ENCODE results near the gene SKIDA1.

SKIDA1 gene

GRCh38 chr10:21515361-21516241 is 9.9 kb downstream of the SKIDA1 start:
- DNase-seq = no peak

DNA sequence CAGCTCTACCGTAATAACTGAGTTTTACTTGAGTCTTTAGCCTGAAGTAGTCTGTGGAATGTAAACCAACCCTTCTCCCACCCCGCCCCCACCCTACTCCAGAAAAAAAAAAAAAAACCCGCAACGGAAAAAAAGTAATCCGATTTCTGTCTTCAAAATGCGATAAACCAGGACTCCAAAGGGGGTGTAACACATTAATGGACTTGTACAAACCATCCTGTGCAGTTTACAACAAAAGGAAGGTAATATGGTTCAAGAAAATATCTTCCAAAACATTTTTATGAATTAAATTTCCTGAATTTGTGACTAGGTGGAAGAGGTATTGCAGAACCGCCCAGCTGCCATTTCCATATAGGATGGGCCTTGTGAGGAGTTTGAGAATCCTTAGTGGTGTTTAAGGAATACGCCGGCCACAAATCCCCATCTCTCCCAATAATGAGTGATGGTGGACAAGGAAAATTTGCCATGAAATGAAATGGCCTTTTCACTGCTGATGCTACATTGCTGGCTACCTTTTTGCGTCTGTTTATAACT is 10.6 kb downstream of the SKIDA1 start:
- peak; percentile 61 for DNase-seq

DNA sequence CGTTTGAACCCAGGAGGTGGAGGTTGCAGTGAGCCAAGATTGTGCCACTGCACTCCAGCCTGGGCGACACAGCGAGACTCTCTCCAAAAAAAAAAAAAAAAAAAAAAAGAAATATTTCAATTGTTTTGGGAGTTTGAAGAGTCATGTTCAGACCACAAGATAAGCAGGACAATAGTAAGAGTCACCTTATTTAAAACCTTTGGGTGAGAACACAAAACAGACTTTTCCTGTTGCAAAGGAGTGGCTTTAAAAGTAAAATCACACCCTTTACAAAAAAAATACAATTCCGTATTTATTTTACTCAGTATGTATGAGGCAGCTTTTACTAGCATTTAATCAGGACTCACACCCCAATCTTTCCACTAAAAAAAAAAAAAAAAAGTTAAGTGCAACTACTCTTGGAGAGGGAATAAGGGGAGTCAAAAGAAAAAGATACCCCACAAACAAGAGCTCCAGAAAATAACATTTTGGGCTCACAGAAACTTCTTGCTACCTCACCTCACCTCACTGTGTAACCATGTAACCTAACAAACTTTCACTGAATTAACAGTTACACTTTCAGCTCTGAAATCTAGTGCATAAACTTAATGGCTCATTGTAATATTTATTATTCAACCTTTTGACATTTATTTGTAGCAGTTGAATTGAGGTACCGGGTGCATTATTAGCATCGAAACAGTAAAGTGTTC is 11.2 kb downstream of the SKIDA1 start:
- DNase-seq = no peak

DNA sequence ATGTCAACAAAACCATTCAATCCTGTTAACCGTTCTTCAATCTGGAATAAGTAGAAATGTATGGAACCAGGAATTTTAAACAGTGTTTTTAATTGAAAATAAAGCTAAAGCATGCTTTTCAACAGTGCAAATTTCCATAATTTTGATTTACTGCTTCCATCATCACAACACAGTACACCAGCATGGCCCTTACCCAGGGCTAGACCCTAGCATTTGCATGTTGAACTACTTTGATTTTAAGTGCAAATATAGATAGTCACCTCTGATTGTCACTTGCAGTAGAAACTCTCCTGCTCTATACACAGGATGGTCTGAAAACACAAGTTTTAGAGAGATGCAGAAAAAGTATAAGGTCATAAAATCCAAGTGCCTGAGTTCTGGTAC is 12.1 kb downstream of the SKIDA1 start:
- no peak for DNase-seq

DNA sequence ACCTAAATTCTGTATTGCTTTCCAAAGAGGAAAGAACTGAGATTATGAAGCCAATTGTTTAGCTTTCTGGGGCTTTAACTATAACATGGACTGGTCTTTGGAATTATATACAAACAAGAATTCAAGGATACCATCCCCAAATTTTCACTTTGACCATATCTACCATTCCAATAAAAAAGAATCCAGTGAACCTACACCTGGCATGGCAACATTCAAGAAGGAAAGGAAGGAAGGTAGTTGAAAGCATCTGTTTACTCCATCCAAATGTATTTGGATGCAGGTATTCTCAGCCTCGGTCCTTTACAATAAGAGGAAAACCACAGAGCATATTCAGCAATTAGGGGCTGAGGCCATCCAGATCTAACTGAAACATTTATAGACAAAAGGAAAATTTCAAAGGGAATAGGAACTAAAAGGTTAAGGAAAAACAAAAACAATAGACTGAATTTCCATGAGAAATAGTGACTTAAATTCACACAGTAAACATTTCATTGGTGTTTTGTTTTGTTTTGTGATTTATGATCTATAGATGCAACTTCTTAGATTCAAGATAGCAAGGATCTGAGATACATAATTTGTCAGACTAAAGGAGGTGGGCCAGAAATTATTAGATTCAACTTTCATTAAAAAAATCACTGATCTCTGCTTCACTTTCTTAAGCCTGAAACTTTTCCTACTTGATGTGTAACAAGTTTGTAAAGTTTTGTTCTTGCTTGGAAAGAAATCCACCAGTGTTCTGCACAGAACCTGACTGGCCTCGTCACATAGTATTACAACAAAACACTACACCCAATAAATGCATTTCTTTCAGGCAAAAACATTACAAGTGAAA is 12.7 kb downstream of the SKIDA1 start:
- no peak for DNase-seq

DNA sequence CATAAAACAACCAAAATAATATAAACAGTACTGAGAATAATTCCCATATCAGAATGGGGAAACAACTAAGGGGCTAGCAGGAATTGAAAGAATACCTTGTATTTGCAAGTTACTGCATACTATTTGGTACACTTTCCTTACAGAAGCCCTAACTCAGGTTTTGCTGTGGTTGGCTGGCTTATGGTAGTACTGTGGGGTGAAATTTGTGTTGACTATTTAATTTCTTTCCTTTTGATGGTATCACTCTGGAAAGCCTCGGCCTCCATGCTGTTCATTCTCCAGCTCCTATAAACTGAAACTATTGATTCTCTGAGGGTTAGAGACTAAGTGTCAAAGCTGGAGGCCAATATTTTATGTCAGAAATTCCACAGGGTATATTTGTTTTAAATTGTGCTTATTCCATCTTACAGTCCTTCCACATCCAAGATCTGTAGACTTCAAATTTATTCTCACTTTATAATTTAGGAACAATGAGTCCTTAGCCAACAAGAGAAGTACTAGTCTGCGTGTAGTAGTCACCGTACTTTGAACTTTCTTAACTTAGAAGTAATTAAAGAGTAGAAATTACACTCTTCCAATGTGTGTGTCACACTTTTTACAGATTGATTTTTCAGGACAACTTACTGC is 13.4 kb downstream of the SKIDA1 start:
- no peak for DNase-seq

DNA sequence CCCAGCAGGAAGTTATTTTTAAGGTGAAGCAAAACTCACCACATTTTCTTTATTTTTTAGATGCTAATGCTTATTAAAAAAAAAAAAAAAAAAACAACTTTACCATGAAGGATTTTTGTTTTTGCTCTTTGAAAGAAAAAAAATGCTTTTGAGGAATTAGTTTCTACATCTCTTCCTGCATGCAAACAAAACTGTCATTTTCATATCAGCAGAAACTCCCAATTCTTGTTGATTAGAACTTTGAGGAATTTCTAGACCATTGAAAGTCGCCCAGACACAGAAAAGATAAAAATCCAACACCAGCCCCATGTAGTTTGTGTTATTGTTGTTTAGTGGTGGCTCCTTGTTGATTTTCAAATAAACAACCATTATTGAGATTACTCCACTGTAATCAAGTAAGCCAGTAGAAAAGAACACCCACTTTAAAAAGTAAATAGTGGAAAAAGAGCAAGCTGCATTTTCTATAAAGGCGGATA is 14.3 kb downstream of the SKIDA1 start:
- no peak for DNase-seq

- peak; percentile 47 for DNase-seq
These were observed 15.0 kb downstream of the SKIDA1 start for GRCh38 chr10:21510241-21511094.

DNA sequence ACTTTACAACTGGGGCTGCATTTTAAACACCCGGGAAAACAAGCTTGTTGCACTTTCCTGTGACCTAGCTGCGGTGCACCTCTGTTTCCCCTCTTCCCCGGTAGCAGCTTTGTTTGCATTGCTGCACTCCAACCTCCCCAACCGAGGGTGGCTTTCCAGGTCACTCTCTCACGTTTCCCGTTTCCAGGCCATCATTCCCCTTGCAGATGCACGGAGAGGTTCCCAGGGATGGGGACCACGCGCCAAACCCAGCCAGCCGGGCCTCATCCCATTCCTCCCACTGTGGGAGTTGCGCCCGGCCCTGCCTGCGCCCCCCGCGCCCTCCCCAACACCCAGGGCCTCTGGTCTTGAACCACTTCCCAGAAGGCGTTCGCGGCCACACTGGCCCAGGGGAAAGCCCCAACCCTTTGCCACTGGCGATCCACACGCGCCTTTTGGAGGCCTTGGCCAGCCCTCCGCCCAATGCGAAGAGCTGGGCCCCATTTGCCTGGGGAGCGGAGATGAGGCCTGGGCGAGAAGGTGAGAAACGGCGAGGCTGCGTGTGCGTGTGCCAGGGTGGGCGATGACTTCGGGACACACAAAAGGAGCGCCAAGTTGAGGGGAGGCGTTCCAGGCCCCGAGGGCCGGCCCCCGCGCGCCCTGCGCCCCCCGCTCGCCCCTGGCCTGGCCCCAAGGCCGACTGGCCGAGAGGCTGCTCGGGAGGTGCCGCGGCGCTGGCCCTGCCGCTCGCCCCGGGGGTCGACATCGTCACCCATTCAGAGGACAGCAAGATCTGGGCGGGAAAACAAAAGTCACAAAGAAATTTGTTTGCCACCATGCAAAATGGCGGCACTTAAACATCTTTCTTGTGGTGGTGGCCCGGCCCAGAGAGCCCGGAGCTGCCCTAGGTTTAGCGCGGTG is 15.9 kb downstream of the SKIDA1 start:
- DNase-seq = no peak

DNA sequence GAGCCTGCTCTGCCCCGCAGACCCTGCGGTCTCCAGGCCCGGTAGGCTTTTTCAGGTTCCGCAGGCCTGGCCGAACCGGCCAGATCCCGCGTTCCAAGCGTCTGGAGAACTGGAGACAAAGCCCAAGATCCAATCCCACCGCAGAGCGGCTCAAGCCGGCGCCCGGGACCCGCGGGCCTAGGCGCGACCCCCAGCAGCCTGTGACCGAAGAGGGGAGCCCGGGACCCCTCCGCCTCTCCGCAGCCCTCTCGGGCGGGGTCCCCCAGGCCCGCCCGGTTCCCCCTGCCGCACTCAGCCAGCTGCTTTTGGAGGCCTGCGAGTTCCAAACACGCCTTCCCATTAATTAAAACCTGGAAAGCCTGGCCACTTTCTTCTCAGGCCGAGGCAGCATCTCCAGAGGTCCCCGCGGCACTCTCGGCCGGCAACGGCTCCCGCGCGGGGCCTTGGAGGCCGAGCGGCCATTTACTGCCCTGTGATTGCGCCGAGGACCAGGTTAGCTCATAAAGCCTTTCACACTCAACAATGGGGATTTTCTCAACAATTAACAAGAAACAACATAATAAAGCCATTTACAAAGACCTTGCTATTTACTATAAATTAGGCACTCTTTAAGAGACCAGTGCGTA is 16.7 kb downstream of the SKIDA1 start:
- no peak for DNase-seq

- no peak for DNase-seq
These were observed 18.3 kb downstream of the SKIDA1 start for GRCh38 chr10:21507150-21507549.

DNA sequence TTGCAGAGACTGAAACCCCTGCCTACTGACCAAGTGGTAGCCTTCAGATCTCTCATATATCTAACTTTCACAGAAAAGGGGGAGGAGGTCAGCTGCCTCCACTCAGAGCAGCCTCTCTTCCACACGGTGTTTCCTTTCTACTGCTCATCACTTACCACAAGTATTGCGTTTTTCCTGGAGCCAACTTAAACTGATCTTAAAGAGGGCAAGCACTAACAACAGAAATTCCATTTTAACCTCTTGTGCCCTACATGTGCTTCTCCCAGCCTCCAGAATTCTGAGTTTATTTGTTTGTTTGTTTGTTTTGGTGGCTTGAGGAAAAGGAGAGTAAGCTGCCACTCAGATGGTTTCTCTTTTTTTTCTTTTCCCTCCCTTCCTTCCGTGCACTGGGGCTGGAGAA is 19.1 kb downstream of the SKIDA1 start:
- DNase-seq = no peak

- no peak for DNase-seq
These were observed 19.7 kb downstream of the SKIDA1 start for GRCh38 chr10:21505711-21506278.

GRCh38 chr10:21503542-21503941 is 21.9 kb downstream of the SKIDA1 start:
- no peak for DNase-seq

DNA sequence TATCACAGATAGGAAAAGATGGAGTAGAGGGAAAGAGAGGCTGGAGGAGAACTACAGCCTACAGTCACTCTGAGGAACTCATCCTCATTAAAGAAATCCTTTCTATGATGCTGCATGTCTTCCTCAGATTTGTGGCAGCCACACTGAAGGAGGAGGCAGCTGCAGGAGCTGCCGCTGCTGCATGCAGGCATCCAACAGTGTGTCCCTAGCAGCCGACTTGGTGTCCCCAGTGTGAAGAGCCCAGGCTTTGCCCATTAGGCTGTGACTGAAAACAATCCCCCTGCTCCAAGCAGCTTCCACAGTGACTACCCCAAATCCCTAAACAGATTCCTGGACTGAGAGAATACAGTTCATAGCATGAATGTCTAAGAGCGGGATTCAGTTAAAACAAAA is 23.1 kb downstream of the SKIDA1 start:
- no peak for DNase-seq

DNA sequence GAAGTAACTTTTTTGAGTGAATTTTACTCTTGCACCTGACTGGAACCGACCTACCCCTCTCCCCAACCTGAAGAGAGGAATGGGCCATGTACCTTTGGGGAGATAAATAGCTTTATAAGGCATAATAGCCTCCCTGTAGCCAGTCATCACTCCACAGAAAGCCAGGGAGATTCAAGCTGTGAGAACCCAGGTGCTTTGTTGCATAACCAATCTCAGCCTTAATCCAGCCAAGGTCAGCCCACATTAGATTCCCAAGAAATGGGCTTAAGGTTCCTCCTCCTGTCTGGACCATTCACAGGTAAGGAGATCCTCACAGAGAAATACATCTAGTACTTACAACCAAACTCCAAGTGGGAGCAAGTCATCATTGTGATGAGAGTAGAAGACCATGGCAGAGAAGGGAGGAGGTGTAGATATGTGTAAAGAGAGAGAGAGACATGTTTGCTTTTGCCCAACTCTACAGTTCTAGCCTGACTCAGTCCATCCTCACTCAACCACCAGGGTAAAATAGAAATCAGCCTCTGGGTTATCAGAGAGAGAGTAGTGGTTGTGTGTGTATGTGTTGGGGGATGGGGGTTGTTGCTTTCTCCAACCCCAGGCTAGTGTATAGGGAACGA is 23.6 kb downstream of the SKIDA1 start:
- no peak for DNase-seq

DNA sequence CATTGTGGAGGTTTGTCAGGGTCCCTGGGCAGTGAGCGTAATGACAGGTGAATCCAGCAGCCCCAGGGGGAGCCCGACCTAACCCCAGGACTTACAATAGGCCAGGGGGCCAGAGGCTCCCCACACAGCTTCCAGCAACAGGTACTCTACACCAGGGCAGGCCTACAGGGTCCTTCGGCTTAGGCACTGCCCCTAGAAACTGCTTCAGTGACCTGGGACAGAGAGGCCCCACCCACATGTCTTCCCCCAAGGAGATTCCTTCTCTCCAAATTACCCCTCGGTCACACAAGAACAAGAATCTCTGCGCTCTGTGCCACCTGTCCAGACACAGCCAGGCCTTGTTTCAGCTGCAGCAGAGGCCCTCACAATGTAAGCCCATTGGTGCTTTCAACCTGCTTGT is 24.4 kb downstream of the SKIDA1 start:
- no peak for DNase-seq

DNA sequence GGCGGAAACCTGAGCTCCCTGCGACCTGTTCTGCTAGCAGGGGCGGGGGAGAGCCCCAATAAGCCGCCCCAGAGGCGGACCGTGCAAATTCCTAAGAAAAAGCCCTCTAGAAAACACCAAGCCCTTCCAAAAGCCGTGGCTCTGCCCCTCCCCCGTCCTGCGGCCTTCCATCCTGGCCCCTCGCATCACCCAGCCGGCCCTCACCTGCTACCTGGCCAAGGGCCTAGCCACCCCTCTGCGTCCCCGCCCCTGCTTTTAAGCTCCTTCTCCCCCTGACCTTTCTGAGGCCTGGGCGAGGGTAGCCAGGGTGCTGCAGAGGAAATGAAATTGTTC is 24.9 kb downstream of the SKIDA1 start:
- no peak for DNase-seq

Measured in fibroblast of skin of right biceps (primary cell).